ENCODE data around the gene LRBA. TPM values are rescaled to one million over a fixed set of nuclear protein-coding genes. Genes with fewer than 3 reads are reported as not detected.
A peak's percentile ranks its signal among the peaks of the same experiment; 100 is the strongest.

Gene LRBA
- total and polyA plus RNA-seq, 2 of the 4 experiments (the other 2 are of a cell fraction), result 10.2 to 51.6 TPM

DNA sequence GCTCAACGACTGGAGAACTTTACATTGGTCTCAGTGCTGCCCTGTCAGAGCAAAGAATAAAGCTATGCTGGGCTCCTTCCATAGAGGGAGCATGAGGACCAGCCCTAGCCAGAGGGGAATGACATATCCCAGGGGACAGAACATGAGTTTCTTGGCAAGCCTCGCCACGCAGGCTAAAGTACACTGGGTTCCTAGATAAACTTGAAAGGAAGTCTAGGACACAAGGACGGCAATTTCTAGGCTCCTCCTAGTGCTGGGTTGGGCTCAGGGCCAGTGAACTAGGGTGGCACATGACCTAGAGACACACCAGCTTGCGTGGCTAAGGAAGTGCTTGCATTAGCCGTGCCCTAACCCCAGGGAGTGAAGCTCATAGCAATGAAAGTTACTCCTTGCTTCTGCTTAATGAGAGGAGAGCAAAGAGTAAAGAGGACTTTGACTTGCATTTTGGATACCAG is 292.1 kb downstream of the LRBA start:
- ATAC-seq (ENCODE audit: low read depth), result no peak
- intact Hi-C loops (cut with micrococcal nuclease), result no loop called here
- DNase-seq, result no peak
- H4K5ac ChIP-seq (ENCODE audit: low read depth, low read length), result no peak overlapping the region
- H2AK5ac ChIP-seq (ENCODE audit: low read depth, low read length), result no peak overlapping the region
- ChIA-PET CTCF (interaction anchor here (0.6 kb wide), 1 partner anchor 523 kb away, joined by 3 read pairs; no protein-coding TSS in a partner anchor), POLR2A (ENCODE audit: unreplicated experiment) (no interaction called here)
- H4K8ac ChIP-seq (ENCODE audit: low read depth in 2 of 2, low read length in 2 of 2), result no peak overlapping the region
- H3K23ac ChIP-seq (ENCODE audit: low read depth, low read length), result no peak overlapping the region
- no peaks in the 10 kb centered on the region for H3K79me1 ChIP-seq (ENCODE audit: low read depth in 1 of 2, low read length in 2 of 2)
- no peaks in the 10 kb centered on the region for H3K9me1 ChIP-seq (ENCODE audit: insufficient read depth, low read length)
- H3K4me2 ChIP-seq (ENCODE audit: low read depth, low read length), result no peak overlapping the region
- no peaks in the 10 kb centered on the region for H3K36me3 ChIP-seq (ENCODE audit: control insufficient read depth, insufficient read depth, low read length)
- no peak overlapping the region for H2BK20ac ChIP-seq (ENCODE audit: low read depth, low read length)
- no peak overlapping the region for H3K14ac ChIP-seq (replicated peaks; ENCODE audit: low read depth, low read length)
- WGBS, 2 experiments (ENCODE audit: extremely low coverage in 2 of 2, insufficient read length in 1 of 2), result 42% methylated on average over 2 of the region's 6 CpGs; no CpG with 5 or more reads in 1 of the 2 experiments
- H3K56ac ChIP-seq (ENCODE audit: extremely low read depth, insufficient read depth, low read length), result no peak overlapping the region
- no peaks in the 10 kb centered on the region for H3K27me3 ChIP-seq (ENCODE audit: control insufficient read depth, insufficient read depth, low read length)
- H3K27ac ChIP-seq (ENCODE audit: insufficient read depth, low read length), result no peak overlapping the region
- no peak overlapping the region for H2BK5ac ChIP-seq (ENCODE audit: low read depth, low read length, poor library complexity, severe bottlenecking)
- TF ChIP-seq MAFK (IDR thresholded peaks at IDR 0.05; ENCODE audit: low read depth, low read length), result no peak
- no peak for TF ChIP-seq RAD21 (IDR thresholded peaks at IDR 0.05; ENCODE audit: low read length)
- TF ChIP-seq MXI1 (IDR thresholded peaks at IDR 0.05; ENCODE audit: borderline replicate concordance, low read depth, low read length), result no peak
- peak overlapping the region; percentile 49 for H2AFZ ChIP-seq (replicated peaks; ENCODE audit: low read length, poor library complexity)
- H4K91ac ChIP-seq (ENCODE audit: insufficient read depth, low read depth, low read length), result no peak overlapping the region
- H3K18ac ChIP-seq (ENCODE audit: low read depth, low read length), result no peak overlapping the region
- no peak overlapping the region for H3K4ac ChIP-seq (ENCODE audit: low read depth, low read length)
- H4K20me1 ChIP-seq (ENCODE audit: insufficient read depth, low read length), result no peaks in the 10 kb centered on the region
- no peak overlapping the region for H3K9ac ChIP-seq (ENCODE audit: low read depth, low read length)
- dilution Hi-C loops (cut with HindIII; ENCODE audit: low sequenced_read_pairs, unreplicated experiment), result no loop called here
- no peak overlapping the region for H2BK120ac ChIP-seq (ENCODE audit: low read depth, low read length)
- H2AK9ac ChIP-seq (replicated peaks; ENCODE audit: low read depth, low read length, poor library complexity), result peak overlapping the region; percentile 61
- in situ Hi-C loops (cut with MboI; ENCODE audit: low sequenced_read_pairs), result no loop called here
- H3K4me3 ChIP-seq (ENCODE audit: insufficient read depth, low read depth, low read length), result no peak overlapping the region
- peaks cover 3% of the 10 kb centered on the region; the same call in 1 of the 2 replicates for H3K9me3 ChIP-seq (ENCODE audit: control insufficient read depth, insufficient read depth, low read length)
- H2BK15ac ChIP-seq (ENCODE audit: low read depth, low read length), result no peak overlapping the region
- no TSS peak for BruUV-seq (replicated peaks)
- no peaks in the 10 kb centered on the region for H3K4me1 ChIP-seq (ENCODE audit: control insufficient read depth, insufficient read depth, low read length)
